Stimulated activated CD8-positive, alpha-beta memory T cell treated with anti-CD3 and anti-CD28 coated beads, Interleukin-12 subunit alpha, Interleukin-12 subunit beta, amount 100 ng/mL, for 4 hours (primary cell): ENCODE measurements around the gene TPRX1.
A peak's percentile ranks its signal among the peaks of the same experiment; 100 is the strongest.
"Not testable (repeated sequence)": the region's sequence is repeated elsewhere in the genome, so short reads cannot be mapped to it uniquely, and the experiment has no call there.

Experiments
- DNase-seq: peaks from one replicate; pipeline ENCODE4 v3.0.0-alpha.2; 2020; ENCODE audit warnings: low read depth

Gene TPRX1, protein sequence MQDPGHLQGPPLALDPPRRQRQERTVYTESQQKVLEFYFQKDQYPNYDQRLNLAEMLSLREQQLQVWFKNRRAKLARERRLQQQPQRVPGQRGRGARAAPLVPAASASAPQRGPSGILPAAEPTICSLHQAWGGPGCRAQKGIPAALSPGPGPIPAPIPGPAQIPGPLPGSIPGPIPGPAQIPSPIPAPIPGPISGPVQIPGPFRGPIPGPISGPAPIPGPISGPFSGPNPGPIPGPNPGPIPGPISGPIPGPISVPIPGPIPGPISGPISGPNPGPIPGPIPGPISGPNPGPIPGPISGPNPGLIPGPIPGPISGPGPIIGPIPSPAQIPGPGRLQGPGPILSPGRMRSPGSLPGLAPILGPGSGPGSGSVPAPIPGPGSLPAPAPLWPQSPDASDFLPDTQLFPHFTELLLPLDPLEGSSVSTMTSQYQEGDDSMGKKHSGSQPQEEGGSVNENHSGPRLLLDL

DNA sequence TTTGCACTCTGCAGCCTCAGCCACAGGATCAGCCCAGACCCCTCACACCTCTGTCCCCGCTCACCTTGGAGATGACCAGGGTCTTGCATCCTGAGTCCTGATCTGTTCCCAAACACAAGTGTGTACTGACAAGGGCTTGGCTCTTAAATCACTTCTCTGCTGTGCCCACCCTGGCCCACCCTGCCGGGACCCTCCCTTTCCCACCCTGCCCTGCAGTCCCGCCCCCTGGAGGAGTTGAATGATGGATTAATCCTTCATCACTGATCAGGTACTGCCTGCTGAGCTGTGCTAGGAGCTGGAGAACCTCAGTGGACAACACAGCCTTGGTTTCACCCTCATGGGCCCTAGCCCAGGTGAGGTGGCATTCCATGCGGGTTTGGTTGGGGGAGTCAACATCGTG is at the start of gene TPRX1:
Gene TPRX1, minus strand, starts transcription at position 101 of the 400 bp plus-strand sequence. Its CDS starts 12 bp downstream, at position 89.
- not testable (repeated sequence) for DNase-seq

DNA sequence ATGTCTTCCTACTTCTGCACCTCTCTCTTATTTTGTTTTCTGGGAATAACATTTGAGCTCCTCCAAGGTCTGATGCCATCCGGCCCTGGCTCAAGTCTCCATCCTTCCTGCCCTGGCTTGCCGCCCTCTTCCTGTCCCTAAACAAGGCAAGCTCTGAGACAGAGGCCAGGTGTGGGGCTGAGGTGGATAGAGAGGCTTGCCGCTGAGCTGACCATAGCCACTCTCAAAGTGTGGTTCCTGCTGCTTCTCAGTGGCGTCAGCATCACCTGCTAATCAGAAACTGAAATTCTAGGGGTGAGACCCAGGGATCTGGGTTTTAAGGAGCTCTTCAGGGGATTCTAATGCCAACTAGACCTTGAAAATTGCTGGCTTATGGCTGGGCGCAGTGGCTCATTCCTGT is 48.7 kb upstream of the TPRX1 start:
- DNase-seq: no peak

- DNase-seq: no peak
Measured at GRCh38 chr19:47848823-47849473, 44.6 kb upstream of the TPRX1 start.

GRCh38 chr19:47848425-47848822 is 44.1 kb upstream of the TPRX1 start:
- no peak for DNase-seq

DNA sequence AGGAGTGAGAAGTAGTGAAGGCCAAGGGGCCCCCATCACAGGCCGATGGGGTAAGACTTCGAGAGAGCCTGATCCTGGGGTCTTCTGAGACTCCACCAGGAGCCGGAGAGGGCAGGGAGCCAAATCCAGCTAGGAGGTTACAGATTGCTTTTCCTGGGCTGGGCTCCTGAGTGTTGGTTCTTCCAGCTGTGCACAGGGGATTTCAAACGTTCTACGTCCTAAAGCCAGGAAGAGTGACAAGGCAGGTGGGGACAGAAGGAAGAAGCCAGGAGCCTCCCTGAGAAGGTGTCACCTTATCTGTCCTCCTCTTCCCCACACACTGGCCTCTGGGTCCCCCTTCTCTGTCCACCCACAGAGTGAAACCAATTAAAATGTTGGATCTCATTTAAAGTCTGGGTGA is 38.6 kb upstream of the TPRX1 start:
- DNase-seq: no peak

DNA sequence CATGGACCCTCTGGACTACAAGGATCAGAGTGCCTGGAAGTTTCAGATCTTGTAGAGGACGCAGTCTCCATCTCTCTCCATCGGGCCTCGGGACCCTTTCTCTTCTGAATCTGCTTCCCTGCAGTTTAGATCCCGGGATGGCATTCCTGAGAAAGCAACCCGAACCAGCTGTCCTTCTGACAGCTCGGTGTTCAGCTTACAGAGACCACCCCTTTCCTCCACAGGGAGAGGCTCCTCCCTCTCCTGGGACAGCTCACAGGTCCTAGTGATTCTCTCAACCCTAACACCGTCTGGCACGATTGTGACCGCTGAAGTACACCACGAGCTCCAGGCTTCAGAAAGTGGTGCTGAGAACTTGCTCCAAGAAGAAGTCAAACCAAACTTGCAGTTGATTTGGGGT is 35.6 kb upstream of the TPRX1 start:
- DNase-seq: no peak

DNA sequence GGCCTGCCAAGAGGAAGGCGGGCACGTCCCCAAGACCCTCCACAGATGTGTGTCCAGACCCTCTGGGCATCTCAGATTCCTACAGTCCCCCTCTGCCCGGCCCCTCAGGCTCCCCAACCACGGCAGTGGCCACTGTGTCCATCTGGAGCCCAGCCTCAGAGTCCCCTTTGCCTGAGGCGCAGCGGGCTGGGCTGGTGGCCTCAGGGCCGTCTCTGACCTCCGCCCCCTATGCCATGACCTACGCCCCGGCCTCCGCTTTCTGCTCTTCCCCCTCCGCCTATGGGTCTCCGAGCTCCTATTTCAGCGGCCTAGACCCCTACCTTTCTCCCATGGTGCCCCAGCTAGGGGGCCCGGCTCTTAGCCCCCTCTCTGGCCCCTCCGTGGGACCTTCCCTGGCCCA is 35.1 kb upstream of the TPRX1 start:
- DNase-seq: no peak

GRCh38 chr19:47836038-47836437 is 31.7 kb upstream of the TPRX1 start:
- DNase-seq: no peak

GRCh38 chr19:47832723-47833122 is 28.4 kb upstream of the TPRX1 start:
- no peak for DNase-seq

GRCh38 chr19:47826800-47827199 is 22.4 kb upstream of the TPRX1 start:
- DNase-seq: no peak

DNA sequence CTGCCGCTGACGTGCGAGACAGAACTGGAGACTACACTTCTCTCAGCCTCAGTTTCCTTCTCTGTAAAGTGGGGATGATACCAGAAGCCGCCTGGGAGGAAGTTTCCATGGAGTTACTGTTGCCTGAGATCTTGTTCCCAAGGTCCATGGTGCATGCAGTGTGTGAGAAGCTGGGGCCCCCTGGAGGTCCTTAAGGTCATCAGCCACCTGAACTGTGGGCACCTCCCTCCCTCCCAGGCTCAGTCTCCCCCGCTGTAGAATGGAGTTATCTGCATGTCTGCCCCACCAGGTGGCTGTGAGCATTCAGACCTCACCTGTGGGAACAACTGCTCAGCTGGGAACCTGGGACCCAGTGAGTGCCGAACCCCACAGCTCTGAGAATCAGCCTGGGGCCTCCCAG is 20.0 kb upstream of the TPRX1 start:
- DNase-seq: no peak

DNA sequence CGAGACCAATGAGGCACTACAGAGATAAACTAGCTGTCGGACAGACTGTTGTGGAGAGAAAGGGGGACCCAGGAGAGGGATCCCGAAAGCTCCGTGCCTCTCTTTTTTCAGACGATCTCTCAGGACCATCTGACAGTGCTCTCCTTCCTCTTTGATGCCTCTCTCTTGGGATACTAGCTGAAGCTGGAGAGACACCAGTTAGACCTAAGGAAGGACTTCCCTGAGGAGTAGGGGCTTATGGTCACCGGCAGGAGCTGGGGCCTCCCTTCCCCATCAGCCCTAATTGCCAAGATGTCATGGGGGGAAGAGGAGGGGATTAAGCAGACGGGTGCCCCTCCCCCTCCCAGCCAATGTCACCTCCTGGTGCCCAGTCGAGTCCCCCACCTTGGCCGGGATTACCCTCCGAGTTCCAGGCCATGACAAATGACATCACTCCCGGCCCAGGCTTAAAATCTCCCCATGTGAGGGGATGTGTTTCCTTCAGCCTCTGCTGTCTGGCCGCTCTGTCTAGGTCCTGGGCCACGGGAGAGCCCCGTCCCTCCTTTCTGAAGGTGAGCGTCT is 17.2 kb upstream of the TPRX1 start, which contains the start of gene CRX:
Gene CRX, plus strand, starts transcription at position 478 of the 561 bp plus-strand sequence. CDS start 12,507 bp downstream, outside the sequence.
- no peak for DNase-seq

GRCh38 chr19:47820410-47820809 is 16.1 kb upstream of the TPRX1 start:
- no peak for DNase-seq

DNA sequence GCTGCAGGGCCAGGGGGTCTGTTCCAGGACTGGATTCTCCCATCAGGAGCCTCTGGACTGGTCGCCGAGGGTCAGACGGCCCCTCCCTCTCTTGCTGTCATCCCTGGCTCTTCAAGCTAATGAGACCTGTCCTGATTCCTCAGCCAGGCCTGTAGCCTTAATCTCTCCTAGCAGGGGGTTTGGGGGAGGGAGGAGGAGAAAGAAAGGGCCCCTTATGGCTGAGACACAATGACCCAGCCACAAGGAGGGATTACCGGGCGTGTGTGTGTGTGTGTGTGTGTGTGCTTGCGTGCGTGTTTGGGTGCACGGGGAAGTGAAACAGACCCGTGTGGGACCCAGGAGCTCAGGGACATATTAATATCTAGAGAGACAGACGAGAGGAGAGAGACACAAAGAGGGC is 15.5 kb upstream of the TPRX1 start:
- no peak for DNase-seq

DNA sequence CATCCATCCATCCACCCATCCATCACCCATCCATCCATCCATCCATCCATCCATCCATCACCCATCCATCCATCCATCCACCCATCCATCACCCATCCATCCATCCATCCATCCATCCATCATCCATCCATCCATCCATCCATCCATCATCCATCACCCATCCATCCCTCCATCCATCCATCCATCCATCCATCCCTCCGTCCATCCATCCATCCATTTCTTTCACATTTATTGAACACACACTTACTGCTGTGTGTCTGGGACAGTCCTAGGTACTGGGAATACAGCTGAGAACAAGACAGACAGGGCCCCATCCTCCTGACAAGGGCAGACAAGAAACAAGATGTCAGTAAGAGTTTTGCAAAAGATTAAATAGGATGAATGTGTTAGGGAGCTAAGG is 13.9 kb upstream of the TPRX1 start:
- not testable (repeated sequence) for DNase-seq

GRCh38 chr19:47816270-47816669 is 11.9 kb upstream of the TPRX1 start:
- DNase-seq: not testable (repeated sequence)

- no peak for DNase-seq
Measured at GRCh38 chr19:47813995-47814328, 9.6 kb upstream of the TPRX1 start.

DNA sequence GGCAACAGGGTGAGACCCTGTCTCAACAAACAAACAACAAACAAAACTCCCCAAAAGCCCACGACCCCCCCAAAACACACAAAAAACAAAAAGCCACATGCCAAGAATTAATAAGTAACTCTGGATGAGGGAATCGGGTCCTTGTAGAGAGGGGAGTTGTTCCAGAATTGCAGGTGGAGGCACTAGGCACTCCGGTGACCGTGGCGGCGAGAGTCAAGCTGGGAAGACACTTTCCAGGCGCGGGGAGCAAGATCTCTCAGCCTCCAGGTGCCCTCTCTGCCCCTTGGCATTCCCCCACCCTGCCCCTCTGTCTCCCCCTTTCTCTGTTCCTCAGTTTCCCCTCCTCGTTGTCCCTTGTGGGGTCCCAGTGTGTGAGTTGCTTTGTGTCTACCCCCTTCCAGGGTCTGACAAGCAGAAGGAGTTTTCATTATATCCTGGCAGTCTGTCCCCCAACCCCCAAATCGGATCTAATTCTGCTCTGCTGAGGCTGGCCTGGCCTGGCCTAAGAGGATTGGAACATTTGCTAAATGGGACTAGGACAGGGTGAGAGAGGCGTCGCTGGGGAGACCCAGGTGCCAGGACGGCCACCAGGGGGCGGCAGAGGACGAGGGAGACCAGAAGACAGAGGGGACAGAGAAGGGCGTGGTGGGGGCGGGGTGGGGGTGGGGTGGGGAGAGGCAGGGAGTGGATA is 9.1 kb upstream of the TPRX1 start:
- peak; percentile 37 for DNase-seq

GRCh38 chr19:47806435-47806834 is 2.1 kb upstream of the TPRX1 start:
- DNase-seq: no peak

GRCh38 chr19:47805313-47805712 is 962 bp upstream of the TPRX1 start:
- DNase-seq: no peak

GRCh38 chr19:47803671-47804070 is 680 bp downstream of the TPRX1 start:
- DNase-seq: not testable (repeated sequence)

DNA sequence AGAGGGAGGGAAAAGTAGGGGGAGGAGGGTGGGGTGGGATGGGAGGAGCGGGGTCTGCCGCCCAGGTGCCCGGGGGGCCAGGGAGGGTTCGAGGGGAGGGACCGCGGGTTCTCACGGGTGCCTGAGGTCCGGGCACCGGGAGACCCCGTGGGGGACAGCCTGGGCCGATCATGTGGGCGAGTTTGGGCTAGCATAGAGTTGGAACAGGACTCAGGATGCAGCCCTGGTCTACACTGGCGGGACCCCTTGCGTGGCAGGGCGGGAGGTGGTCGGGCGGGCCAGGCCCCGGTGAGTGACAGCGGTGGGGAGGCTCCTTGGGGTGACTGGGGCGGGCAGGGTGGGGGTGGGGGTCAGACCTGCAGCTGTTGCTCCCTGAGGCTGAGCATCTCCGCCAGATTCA is 1.2 kb downstream of the TPRX1 start:
- not testable (repeated sequence) for DNase-seq
